Mucosa of stomach (tissue), 1 donor: ENCODE results near the gene SSTR5.

Experiments
- H3K27me3 ChIP-seq: one replicate; pipeline ENCODE4 v1.7.0; 2013; ENCODE audit warnings: mild to moderate bottlenecking, low read length; ENCODE audit not compliant: control insufficient read depth, insufficient read depth
- H3K36me3 ChIP-seq: one replicate; pipeline ENCODE4 v1.7.0; 2013; ENCODE audit warnings: low read length; ENCODE audit not compliant: control insufficient read depth, insufficient read depth
- H3K4me1 ChIP-seq: one replicate; pipeline ENCODE4 v1.7.0; 2013; ENCODE audit warnings: mild to moderate bottlenecking, low read length; ENCODE audit not compliant: control insufficient read depth, insufficient read depth
- H3K4me3 ChIP-seq: one replicate; pipeline ENCODE4 v1.7.0; 2013; ENCODE audit warnings: low read length
- H3K9ac ChIP-seq: one replicate; pipeline ENCODE4 v1.7.0; 2013; ENCODE audit warnings: mild to moderate bottlenecking, low read length, moderate library complexity
- H3K9me3 ChIP-seq: one replicate; pipeline ENCODE4 v1.7.0; 2013; ENCODE audit warnings: mild to moderate bottlenecking, low read length, moderate library complexity; ENCODE audit not compliant: control insufficient read depth
- donor health status: Pancreatic carcinoma.

SSTR5 gene

GRCh38 chr16:1050921-1051320 is 21.6 kb upstream of the SSTR5 start:
- H3K9me3 ChIP-seq = no peaks in the 10 kb centered on the region
- no peaks in the 10 kb centered on the region for H3K36me3 ChIP-seq
- H3K9ac ChIP-seq = no peak overlapping the region
- H3K4me1 ChIP-seq = no peaks in the 10 kb centered on the region
- peaks cover 23% of the 10 kb centered on the region for H3K27me3 ChIP-seq
- H3K4me3 ChIP-seq = no peak overlapping the region

GRCh38 chr16:1051446-1051845 is 21.1 kb upstream of the SSTR5 start:
- Histone ChIP-seq H3K9ac (no peak overlapping the region), H3K4me1 (no peaks in the 10 kb centered on the region), H3K36me3 (no peaks in the 10 kb centered on the region), H3K27me3 (peaks cover 20% of the 10 kb centered on the region), H3K4me3 (no peak overlapping the region), H3K9me3 (no peaks in the 10 kb centered on the region)

DNA sequence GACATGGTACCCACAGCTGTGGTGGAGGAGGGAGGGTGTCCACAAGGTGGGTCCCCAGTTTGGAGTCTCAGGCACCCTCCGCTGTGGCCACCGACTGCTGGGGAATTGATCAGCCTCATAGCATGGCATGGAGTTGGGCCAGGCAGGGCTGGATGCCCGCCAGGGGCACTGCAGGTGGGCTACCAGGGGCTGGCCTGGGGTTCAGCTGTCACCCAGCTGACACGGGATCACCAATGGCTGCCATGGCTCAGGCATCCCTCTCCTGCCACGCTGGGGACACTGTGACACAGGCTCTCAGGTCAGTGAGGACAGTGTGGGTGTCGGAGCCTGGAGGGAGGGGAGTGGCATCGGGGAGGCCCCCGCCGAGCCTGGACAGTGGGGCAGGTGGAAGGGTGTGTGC is 19.8 kb upstream of the SSTR5 start:
- no peaks in the 10 kb centered on the region for H3K9me3 ChIP-seq
- H3K4me1 ChIP-seq = no peaks in the 10 kb centered on the region
- H3K36me3 ChIP-seq = no peaks in the 10 kb centered on the region
- peaks cover 20% of the 10 kb centered on the region for H3K27me3 ChIP-seq
- no peak overlapping the region for H3K9ac ChIP-seq
- no peak overlapping the region for H3K4me3 ChIP-seq

DNA sequence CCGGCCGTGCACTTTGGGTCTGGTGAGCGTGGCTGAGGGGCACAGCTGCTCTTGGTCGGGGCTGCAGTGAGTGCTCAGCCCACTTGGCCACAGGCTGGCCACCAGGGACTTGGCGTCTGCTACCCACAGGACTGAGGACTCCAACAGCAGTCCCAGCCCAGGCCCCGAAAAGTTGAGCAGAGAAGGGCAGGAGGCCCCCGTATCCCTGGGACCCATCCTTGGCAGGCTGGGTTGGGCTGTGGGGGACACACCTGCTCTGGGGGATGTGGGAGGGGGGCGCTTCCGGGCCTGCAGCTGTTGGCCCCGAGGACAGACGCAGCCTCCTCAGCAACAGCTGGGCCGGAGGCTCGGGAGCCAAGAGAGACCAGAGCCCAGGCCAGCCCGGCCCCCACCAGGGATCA is 19.4 kb upstream of the SSTR5 start:
- no peak overlapping the region for H3K9ac ChIP-seq
- peaks cover 16% of the 10 kb centered on the region for H3K27me3 ChIP-seq

GRCh38 chr16:1053700-1054368 is 18.7 kb upstream of the SSTR5 start:
- no peak overlapping the region for H3K4me3 ChIP-seq
- H3K27me3 ChIP-seq = peaks cover 13% of the 10 kb centered on the region
- no peaks in the 10 kb centered on the region for H3K4me1 ChIP-seq
- no peak overlapping the region for H3K9ac ChIP-seq
- H3K9me3 ChIP-seq = no peaks in the 10 kb centered on the region
- H3K36me3 ChIP-seq = no peaks in the 10 kb centered on the region

More for the DNA sequence above, 19.4 kb upstream of the SSTR5 start:
- no peaks in the 10 kb centered on the region for H3K4me1 ChIP-seq
- no peaks in the 10 kb centered on the region for H3K36me3 ChIP-seq
- H3K9me3 ChIP-seq = no peaks in the 10 kb centered on the region
- H3K4me3 ChIP-seq = no peak overlapping the region

DNA sequence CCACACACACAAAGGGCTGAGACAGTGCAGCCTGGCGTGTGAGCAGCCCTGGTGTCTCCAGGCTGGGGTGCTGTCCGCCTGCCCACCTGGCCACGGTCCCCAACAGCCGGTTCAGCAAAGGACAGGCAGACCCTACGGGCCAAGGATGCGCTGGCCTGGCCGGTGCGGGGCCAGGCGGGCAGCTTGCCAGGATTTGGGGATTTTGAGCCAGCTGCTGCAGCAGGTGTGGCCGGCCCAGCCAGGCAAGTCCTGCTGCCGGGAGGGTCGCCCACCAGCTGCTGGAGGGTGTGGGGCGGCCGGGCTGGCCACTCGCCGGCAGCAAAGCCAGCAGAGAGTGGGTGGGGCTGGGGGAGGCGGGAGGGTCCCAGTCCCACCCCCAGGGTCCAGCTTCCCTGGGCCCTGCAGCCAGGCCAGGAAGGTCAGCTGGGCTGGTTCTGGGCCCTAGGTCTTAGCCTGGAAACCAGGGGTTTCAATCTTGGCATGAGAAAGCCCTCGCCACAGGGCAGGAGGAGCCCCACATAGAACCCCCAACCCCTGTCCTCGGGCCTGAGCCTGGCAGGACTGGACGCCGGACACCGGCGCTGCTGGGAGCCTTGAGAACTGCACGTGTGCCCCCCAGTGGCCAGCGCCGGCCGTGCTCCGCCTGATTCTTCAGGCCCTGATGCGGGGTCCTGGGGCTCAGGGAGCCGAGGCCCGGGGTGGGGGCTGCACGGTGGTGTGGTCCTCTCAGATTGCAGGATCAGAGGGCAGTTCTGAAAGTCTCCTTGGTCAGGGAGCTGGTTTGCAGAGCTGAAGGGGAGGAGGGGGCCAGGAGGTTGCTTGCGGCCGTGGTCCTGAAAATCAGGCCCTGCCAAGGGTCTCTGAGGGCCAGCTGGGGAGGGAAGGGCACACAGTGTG is 17.6 kb upstream of the SSTR5 start:
- peaks cover 13% of the 10 kb centered on the region for H3K27me3 ChIP-seq
- no peak overlapping the region for H3K9ac ChIP-seq
- H3K4me3 ChIP-seq = no peak overlapping the region
- no peaks in the 10 kb centered on the region for H3K9me3 ChIP-seq
- H3K4me1 ChIP-seq = no peaks in the 10 kb centered on the region
- H3K36me3 ChIP-seq = no peaks in the 10 kb centered on the region

GRCh38 chr16:1055557-1055924 is 17.0 kb upstream of the SSTR5 start:
- Histone ChIP-seq H3K27me3 (peaks cover 13% of the 10 kb centered on the region), H3K4me3 (no peak overlapping the region), H3K4me1 (no peaks in the 10 kb centered on the region), H3K36me3 (no peaks in the 10 kb centered on the region), H3K9me3 (no peaks in the 10 kb centered on the region), H3K9ac (no peak overlapping the region)

GRCh38 chr16:1056196-1056595 is 16.4 kb upstream of the SSTR5 start:
- no peak overlapping the region for H3K9ac ChIP-seq
- no peaks in the 10 kb centered on the region for H3K4me1 ChIP-seq
- H3K27me3 ChIP-seq = peaks cover 13% of the 10 kb centered on the region
- H3K4me3 ChIP-seq = no peak overlapping the region
- H3K36me3 ChIP-seq = no peaks in the 10 kb centered on the region
- no peaks in the 10 kb centered on the region for H3K9me3 ChIP-seq

GRCh38 chr16:1057252-1057932 is 15.2 kb upstream of the SSTR5 start:
- no peak overlapping the region for H3K9ac ChIP-seq
- no peak overlapping the region for H3K4me3 ChIP-seq
- H3K9me3 ChIP-seq = no peaks in the 10 kb centered on the region
- peaks cover 13% of the 10 kb centered on the region for H3K27me3 ChIP-seq
- no peaks in the 10 kb centered on the region for H3K4me1 ChIP-seq
- H3K36me3 ChIP-seq = no peaks in the 10 kb centered on the region

DNA sequence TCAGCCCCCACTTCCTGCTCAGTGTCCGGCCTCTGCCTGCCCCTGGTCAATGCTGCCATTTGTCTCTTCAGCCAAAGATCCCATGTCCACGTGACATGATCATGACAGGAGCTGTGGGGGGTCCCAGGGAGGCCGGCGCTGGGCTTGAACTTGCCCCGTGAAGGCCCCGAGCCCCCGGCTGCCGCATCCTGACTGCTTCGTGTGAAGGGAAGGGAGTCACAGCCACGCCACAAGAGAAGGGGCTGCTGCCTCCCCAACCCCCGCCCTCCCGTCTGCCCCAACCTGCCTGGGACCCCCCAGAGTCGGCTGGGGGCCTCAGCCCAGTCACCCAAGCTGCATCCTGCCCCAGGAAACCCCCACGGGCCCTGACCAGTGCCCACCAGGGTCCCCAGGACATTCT is 14.3 kb upstream of the SSTR5 start:
- no peaks in the 10 kb centered on the region for H3K9me3 ChIP-seq
- H3K4me1 ChIP-seq = no peaks in the 10 kb centered on the region
- no peak overlapping the region for H3K9ac ChIP-seq
- H3K27me3 ChIP-seq = peaks cover 13% of the 10 kb centered on the region
- no peak overlapping the region for H3K4me3 ChIP-seq
- no peaks in the 10 kb centered on the region for H3K36me3 ChIP-seq

DNA sequence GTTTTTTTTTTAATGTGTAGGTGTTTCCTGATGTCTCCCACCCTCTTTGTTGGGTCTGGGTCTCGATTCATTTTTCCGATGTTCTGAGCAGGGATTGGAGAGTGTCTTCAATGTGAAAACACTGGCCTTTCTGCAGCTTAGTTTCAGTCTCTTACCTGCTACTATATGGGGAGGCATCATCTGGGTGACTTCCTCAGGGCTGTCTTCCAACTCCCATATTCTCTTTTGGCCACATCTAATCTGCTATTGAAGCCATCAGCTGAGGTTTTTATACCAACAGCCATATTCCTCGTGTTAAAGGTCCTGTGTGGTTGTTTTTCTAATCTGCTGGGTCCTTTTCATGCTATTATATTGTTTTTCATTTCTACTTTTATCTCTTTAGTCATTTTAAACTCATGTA is 13.2 kb upstream of the SSTR5 start:
- Histone ChIP-seq H3K9me3 (no peaks in the 10 kb centered on the region), H3K36me3 (no peaks in the 10 kb centered on the region), H3K9ac (no peak overlapping the region), H3K4me3 (no peak overlapping the region), H3K4me1 (no peaks in the 10 kb centered on the region), H3K27me3 (peaks cover 13% of the 10 kb centered on the region)
